GM19438 (cell line): ENCODE data around the gene GLMN.

Experiments used
- ATAC-seq: cut with Tn5 transposase; IDR thresholded peaks from one replicate; pipeline ENCODE4 v1.9.1; 2021; ENCODE audit warnings: low read depth; ENCODE audit not compliant: unreplicated experiment

GLMN gene

GRCh38 chr1:92298573-92299476 is at the start of gene GLMN, which contains the start of gene RPAP2:
Gene GLMN (minus strand): TSS chr1:92298987. CDS start chr1:92297999, 988 bp downstream.
Gene RPAP2 (plus strand): TSS chr1:92299059. CDS start chr1:92299074, 15 bp downstream.
- ATAC-seq: peak; percentile 98

- no peak for ATAC-seq
These were observed 48.3 kb upstream of the GLMN start for GRCh38 chr1:92346866-92347640.

- no peak for ATAC-seq
These were observed 44.3 kb upstream of the GLMN start for GRCh38 chr1:92343061-92343460.

GRCh38 chr1:92342401-92342800 is 43.6 kb upstream of the GLMN start:
- no peak for ATAC-seq

GRCh38 chr1:92340154-92340553 is 41.4 kb upstream of the GLMN start:
- no peak for ATAC-seq

GRCh38 chr1:92333668-92334067 is 34.9 kb upstream of the GLMN start:
- no peak for ATAC-seq

- ATAC-seq: no peak
These were observed 30.8 kb upstream of the GLMN start for GRCh38 chr1:92329347-92330129.

GRCh38 chr1:92327794-92328193 is 29.0 kb upstream of the GLMN start:
- ATAC-seq: no peak

GRCh38 chr1:92326681-92327080 is 27.9 kb upstream of the GLMN start:
- ATAC-seq: no peak

GRCh38 chr1:92324784-92325183 is 26.0 kb upstream of the GLMN start:
- no peak for ATAC-seq

GRCh38 chr1:92323473-92324453 is 25.0 kb upstream of the GLMN start:
- no peak for ATAC-seq

- no peak for ATAC-seq
These were observed 19.2 kb upstream of the GLMN start for GRCh38 chr1:92317836-92318493.

GRCh38 chr1:92315766-92316599 is 17.2 kb upstream of the GLMN start:
- ATAC-seq: no peak

GRCh38 chr1:92314024-92314423 is 15.2 kb upstream of the GLMN start:
- ATAC-seq: no peak

GRCh38 chr1:92310185-92310597 is 11.4 kb upstream of the GLMN start:
- ATAC-seq: no peak

GRCh38 chr1:92307980-92308379 is 9.2 kb upstream of the GLMN start:
- no peak for ATAC-seq

- ATAC-seq: no peak
These were observed 7.2 kb upstream of the GLMN start for GRCh38 chr1:92306020-92306419.

- ATAC-seq: no peak
These were observed 2.2 kb upstream of the GLMN start for GRCh38 chr1:92301021-92301420.
